ENCODE data around the gene SLC2A5. TPM values are rescaled to one million over a fixed set of nuclear protein-coding genes. Genes with fewer than 3 reads are reported as not detected.
A peak's percentile ranks its signal among the peaks of the same experiment; 100 is the strongest.

SLC2A5 gene
- total RNA-seq, 2 experiments from 2014 or later, result not detected

GRCh38 chr1:9087411-9088125 is 18.1 kb upstream of the SLC2A5 start:
- ChIA-PET POLR2A (no interaction called here), CTCF (interaction anchor here (0.6 kb wide), 1 partner anchor 959 kb away, joined by 3 read pairs; no protein-coding TSS in a partner anchor)
- Mint-ChIP-seq H3K9me3 (ENCODE audit: low read depth) (no peaks in the 10 kb centered on the region), H3K36me3 (ENCODE audit: low read depth) (no peaks in the 10 kb centered on the region), H3K27ac (no peak overlapping the region), H3K4me1 (peaks cover 7% of the 10 kb centered on the region), H3K27me3 (peaks cover 6% of the 10 kb centered on the region), H3K4me3 (no peak overlapping the region)
- DNase-seq, result no peak
- intact Hi-C loops (cut with DNase I, micrococcal nuclease), result no loop called here
- no peak for ATAC-seq

- Mint-ChIP-seq H3K9me3 (ENCODE audit: low read depth) (no peaks in the 10 kb centered on the region), H3K4me1 (peaks cover 8% of the 10 kb centered on the region), H3K4me3 (no peak overlapping the region), H3K27ac (no peak overlapping the region), H3K27me3 (peaks cover 6% of the 10 kb centered on the region), H3K36me3 (ENCODE audit: low read depth) (no peaks in the 10 kb centered on the region)
- ATAC-seq, result no peak
- CTCF ChIA-PET, result interaction anchor here (0.6 kb wide), 1 partner anchor 960 kb away, joined by 3 read pairs; no protein-coding TSS in a partner anchor
- intact Hi-C loops (cut with DNase I, micrococcal nuclease), result no loop called here
- DNase-seq, result no peak
- POLR2A ChIA-PET, result no interaction called here
These were observed 17.4 kb upstream of the SLC2A5 start for GRCh38 chr1:9086796-9087195.

- CTCF ChIA-PET, result no interaction called here
- intact Hi-C loops (cut with DNase I, micrococcal nuclease), result no loop called here
- H3K27me3 Mint-ChIP-seq, result peaks cover 6% of the 10 kb centered on the region
- no peaks in the 10 kb centered on the region for H3K36me3 Mint-ChIP-seq (ENCODE audit: low read depth)
- H3K4me3 Mint-ChIP-seq, result no peak overlapping the region
- H3K9me3 Mint-ChIP-seq (ENCODE audit: low read depth), result no peaks in the 10 kb centered on the region
- POLR2A ChIA-PET, result no interaction called here
- DNase-seq (no peak), ATAC-seq (no peak)
- no peak overlapping the region for H3K27ac Mint-ChIP-seq
- H3K4me1 Mint-ChIP-seq, result peaks cover 8% of the 10 kb centered on the region
These were observed 16.6 kb upstream of the SLC2A5 start for GRCh38 chr1:9086045-9086444.

- intact Hi-C loops (cut with DNase I, micrococcal nuclease), result no loop called here
- Mint-ChIP-seq H3K4me3 (no peak overlapping the region), H3K27me3 (peaks cover 6% of the 10 kb centered on the region), H3K36me3 (ENCODE audit: low read depth) (no peaks in the 10 kb centered on the region), H3K4me1 (peaks cover 8% of the 10 kb centered on the region), H3K9me3 (ENCODE audit: low read depth) (no peaks in the 10 kb centered on the region), H3K27ac (no peak overlapping the region)
- no peak for DNase-seq
- CTCF ChIA-PET, result no interaction called here
- POLR2A ChIA-PET, result no interaction called here
- ATAC-seq, result no peak
These were observed 16.0 kb upstream of the SLC2A5 start for GRCh38 chr1:9085306-9085940.

- ChIA-PET CTCF (no interaction called here), POLR2A (no interaction called here)
- no peak for ATAC-seq
- Mint-ChIP-seq H3K9me3 (ENCODE audit: low read depth) (no peaks in the 10 kb centered on the region), H3K36me3 (ENCODE audit: low read depth) (no peaks in the 10 kb centered on the region), H3K4me1 (peaks cover 8% of the 10 kb centered on the region), H3K27me3 (peaks cover 6% of the 10 kb centered on the region), H3K27ac (no peak overlapping the region), H3K4me3 (no peak overlapping the region)
- DNase-seq, result no peak
- intact Hi-C loops (cut with DNase I, micrococcal nuclease), result no loop called here
These were observed 15.5 kb upstream of the SLC2A5 start for GRCh38 chr1:9084906-9085305.

GRCh38 chr1:9081473-9081872 is 12.0 kb upstream of the SLC2A5 start:
- Mint-ChIP-seq H3K4me1 (peaks cover 11% of the 10 kb centered on the region), H3K27ac (no peak overlapping the region), H3K36me3 (ENCODE audit: low read depth) (no peaks in the 10 kb centered on the region), H3K4me3 (no peak overlapping the region), H3K27me3 (peaks cover 13% of the 10 kb centered on the region), H3K9me3 (ENCODE audit: low read depth) (no peaks in the 10 kb centered on the region)
- intact Hi-C loops (cut with DNase I, micrococcal nuclease), result no loop called here
- ATAC-seq, result no peak
- ChIA-PET POLR2A (no interaction called here), CTCF (interaction anchor here (0.7 kb wide), 1 partner anchor 996 kb away, joined by 4 read pairs; no protein-coding TSS in a partner anchor)
- DNase-seq, result no peak

GRCh38 chr1:9080705-9081291 is 11.4 kb upstream of the SLC2A5 start:
- Mint-ChIP-seq H3K4me3 (no peak overlapping the region), H3K9me3 (ENCODE audit: low read depth) (no peaks in the 10 kb centered on the region), H3K27me3 (peaks cover 13% of the 10 kb centered on the region), H3K27ac (no peak overlapping the region), H3K36me3 (ENCODE audit: low read depth) (no peaks in the 10 kb centered on the region), H3K4me1 (peaks cover 14% of the 10 kb centered on the region)
- ATAC-seq, result no peak
- ChIA-PET POLR2A (no interaction called here), CTCF (interaction anchor here (0.6 to 0.7 kb wide), 5 partner anchors 11 to 995 kb away, joined by 3 to 4 read pairs (median 3); no protein-coding TSS in a partner anchor)
- intact Hi-C loops (cut with DNase I, micrococcal nuclease), result no loop called here
- no peak for DNase-seq

- Mint-ChIP-seq H3K36me3 (ENCODE audit: low read depth) (no peaks in the 10 kb centered on the region), H3K27me3 (peaks cover 17% of the 10 kb centered on the region), H3K27ac (no peak overlapping the region), H3K4me3 (no peak overlapping the region), H3K9me3 (ENCODE audit: low read depth) (no peaks in the 10 kb centered on the region), H3K4me1 (peaks cover 17% of the 10 kb centered on the region)
- DNase-seq (no peak), ATAC-seq (no peak)
- ChIA-PET POLR2A (no interaction called here), CTCF (interaction anchor here (0.6 to 0.7 kb wide), 4 partner anchors 12 to 426 kb away, joined by 3 read pairs; no protein-coding TSS in a partner anchor)
- intact Hi-C loops (cut with DNase I, micrococcal nuclease), result no loop called here
These were observed 10.7 kb upstream of the SLC2A5 start for GRCh38 chr1:9079988-9080704.

GRCh38 chr1:9078752-9079500 is 9.5 kb upstream of the SLC2A5 start:
- ChIA-PET POLR2A (no interaction called here), CTCF (interaction anchor here (0.6 kb wide), 1 partner anchor 114 kb away, joined by 3 read pairs; no protein-coding TSS in a partner anchor)
- Mint-ChIP-seq H3K27ac (no peak overlapping the region), H3K36me3 (ENCODE audit: low read depth) (no peaks in the 10 kb centered on the region), H3K4me1 (peaks cover 19% of the 10 kb centered on the region), H3K9me3 (ENCODE audit: low read depth) (no peaks in the 10 kb centered on the region), H3K27me3 (peaks cover 18% of the 10 kb centered on the region), H3K4me3 (no peak overlapping the region)
- DNase-seq (no peak), ATAC-seq (no peak)
- intact Hi-C loops (cut with DNase I, micrococcal nuclease), result no loop called here

- peaks cover 18% of the 10 kb centered on the region for H3K27me3 Mint-ChIP-seq
- H3K27ac Mint-ChIP-seq, result no peak overlapping the region
- ATAC-seq (peak; percentile 26), DNase-seq (no peak)
- H3K4me3 Mint-ChIP-seq, result no peak overlapping the region
- intact Hi-C loops (cut with DNase I, micrococcal nuclease), result no loop called here
- H3K36me3 Mint-ChIP-seq (ENCODE audit: low read depth), result no peaks in the 10 kb centered on the region
- peaks cover 18% of the 10 kb centered on the region for H3K4me1 Mint-ChIP-seq
- H3K9me3 Mint-ChIP-seq (ENCODE audit: low read depth), result no peaks in the 10 kb centered on the region
- CTCF ChIA-PET, result interaction anchor here (0.6 kb wide), 1 partner anchor 115 kb away, joined by 3 read pairs; no protein-coding TSS in a partner anchor
- POLR2A ChIA-PET, result no interaction called here
These were observed 8.7 kb upstream of the SLC2A5 start for GRCh38 chr1:9078015-9078751.
